CD4-positive, alpha-beta T cell treated with Interleukin-6 at 100 ng/mL for 8 hours (primary cell): ENCODE measurements around the gene GABPB1.

Experiments used
- DNase-seq: peaks from one replicate; pipeline ENCODE4 v3.0.0-alpha.2; 2020; ENCODE audit warnings: mixed read lengths, low spot score

Gene GABPB1

DNA sequence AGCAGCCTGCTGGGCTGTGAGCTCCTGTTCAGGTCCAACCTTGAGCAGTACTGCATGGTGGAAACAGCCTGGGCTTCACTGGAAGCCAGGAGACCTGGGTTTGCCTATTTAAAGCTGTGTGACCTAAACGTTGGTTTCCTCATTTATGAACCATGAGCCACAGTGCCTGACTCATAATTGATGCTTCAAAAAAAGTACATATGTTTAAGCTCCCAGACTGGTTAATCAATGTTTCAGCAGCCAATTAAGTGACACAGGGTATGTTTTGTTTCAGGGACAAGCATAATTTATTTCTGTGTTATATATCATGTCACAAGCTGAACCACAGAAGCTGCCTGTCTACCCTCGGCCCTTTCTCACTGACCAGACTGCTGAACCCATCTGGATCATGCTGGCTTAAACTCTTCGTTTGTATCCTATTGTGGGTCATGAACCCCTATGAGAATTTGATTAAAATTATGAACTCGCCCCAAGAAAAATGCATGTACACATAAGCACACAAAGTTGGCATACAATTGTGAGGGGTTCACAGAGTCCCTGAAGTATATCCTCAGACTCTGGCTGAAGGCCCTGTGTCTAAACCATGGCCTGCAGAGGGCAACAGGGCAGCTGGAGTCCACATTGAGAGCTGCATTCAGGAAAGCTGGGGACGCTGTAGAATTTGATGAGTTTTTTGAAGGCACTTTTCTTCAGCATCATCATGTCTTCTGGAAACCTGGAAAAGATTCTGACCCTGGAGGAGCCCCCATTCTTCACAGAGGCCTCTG is 113.1 kb downstream of the GABPB1 start:
- DNase-seq, result no peak

DNA sequence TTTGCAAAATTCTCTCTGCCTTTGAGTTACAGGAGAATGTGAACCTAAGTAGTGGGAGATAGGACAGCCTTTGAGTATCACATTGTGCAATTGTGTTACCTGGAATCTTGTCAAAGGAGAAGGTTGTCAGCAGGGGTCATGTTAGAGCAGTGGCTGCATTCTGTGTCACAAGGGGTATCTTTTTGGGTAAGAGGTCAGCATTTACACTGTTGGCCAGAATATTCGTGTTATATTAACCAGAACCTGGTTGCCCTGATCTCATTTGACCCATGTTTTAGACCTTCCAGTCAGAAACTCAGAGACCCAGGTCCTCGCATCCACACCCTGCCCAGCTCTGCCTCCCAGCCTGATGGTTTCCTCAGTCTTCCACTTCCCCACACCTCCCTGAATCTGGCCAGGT is 116.7 kb downstream of the GABPB1 start:
- no peak for DNase-seq

- DNase-seq, result no peak
Measured at GRCh38 chr15:50236433-50236832, 118.6 kb downstream of the GABPB1 start.

GRCh38 chr15:50235794-50236193 is 119.2 kb downstream of the GABPB1 start:
- DNase-seq, result no peak

GRCh38 chr15:50234764-50235163 is 120.2 kb downstream of the GABPB1 start:
- no peak for DNase-seq

DNA sequence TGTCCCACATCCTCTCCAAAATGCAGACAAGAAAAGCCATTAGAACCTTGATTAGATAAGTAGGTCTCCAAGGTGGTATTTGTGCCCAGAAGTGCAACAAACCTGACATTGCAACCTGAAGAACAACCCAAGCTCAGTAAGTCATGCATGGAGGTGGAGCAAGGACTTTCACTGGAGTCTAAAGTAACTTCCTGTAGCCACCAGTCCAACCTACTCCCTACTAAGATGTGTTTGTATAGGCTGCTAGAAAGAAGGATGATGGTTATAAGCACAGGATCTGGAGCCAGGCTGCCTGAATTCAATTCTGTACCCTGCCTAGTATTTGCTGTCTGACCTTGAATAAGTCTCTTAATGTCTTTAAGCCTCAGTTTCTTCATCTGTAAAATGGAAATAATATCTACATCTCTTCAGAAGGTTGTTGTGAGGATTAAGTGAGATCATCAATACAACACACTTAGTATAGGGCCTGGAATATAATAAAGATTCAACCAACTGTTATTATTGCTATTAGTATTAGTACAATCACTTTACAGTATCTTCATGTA is 121.7 kb downstream of the GABPB1 start:
- DNase-seq, result no peak

DNA sequence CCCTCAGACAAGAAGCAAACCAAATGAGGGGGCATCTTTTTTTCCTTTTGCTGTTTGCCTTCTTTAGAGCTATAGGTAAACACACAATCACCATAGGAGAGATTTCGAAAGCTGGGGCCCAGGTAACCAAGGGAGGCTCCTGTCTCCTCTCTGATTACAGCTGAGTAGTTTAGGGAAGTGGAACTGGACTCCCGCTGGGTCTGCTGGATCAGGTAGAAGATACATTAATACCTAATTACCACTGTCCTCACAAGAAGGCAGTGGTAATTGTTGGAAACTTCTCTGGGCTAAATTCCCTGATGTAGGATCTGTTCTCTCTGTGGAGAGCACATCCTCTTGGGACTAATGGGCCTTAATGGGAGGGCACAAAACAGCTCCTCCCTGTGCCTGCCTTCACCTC is 122.2 kb downstream of the GABPB1 start:
- no peak for DNase-seq

DNA sequence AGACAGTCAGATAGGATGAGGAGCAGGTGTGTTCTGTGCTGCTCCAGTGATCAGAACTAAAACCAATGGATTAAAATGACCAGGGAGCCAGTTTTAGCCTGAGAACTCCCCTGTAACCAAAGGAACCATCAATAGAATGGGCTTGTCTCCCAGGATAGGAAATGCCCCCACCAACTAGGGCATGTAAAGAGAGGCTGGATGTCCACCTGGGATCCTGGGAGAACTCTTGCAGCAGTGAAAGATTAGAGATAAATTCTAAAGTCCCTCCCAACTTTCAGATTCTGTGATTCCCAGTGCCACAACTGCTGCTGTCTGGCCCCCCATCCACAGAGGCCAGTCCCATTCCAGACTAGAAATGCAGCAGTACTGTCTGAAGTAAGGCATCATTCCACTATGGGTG is 123.2 kb downstream of the GABPB1 start:
- no peak for DNase-seq

- no peak for DNase-seq
Measured at GRCh38 chr15:50229336-50229735, 125.7 kb downstream of the GABPB1 start.

DNA sequence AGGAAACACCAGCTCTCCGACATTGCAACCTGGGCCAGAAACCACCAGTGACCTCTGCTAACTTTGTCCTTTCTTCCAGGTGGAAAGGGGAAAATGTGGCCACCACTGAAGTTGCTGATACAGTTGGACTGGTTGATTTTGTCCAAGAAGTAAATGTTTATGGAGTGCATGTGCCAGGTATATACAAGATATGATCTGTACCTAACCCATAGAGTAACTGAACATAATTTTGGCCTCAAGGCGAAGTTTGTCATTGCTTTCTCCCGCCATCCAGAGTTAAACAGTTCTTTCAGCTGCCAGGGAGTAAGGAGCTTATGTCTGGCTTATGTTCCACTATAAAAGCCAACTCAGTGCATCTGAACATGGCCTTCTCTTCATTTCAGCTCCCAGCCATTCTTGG is 126.1 kb downstream of the GABPB1 start:
- no peak for DNase-seq

- no peak for DNase-seq
Measured at GRCh38 chr15:50227076-50227475, 127.9 kb downstream of the GABPB1 start.

DNA sequence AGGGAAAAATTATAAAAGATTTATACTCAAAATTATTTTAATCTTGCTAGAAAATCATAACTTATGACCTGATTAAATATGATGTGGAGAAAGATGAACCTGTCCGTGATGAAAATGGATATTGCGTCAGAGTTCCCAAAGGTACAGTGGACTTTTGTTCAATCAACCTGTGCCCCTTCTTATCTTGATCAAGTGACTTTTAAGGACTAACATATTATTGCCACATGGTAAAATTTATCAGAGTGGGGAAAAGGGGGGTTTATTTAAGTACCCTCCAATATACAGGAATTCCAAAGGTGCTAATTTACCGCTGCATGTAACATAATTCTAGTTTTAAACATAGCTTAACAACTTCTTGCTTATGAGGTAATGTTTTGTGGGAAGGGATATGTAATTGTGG is 129.1 kb downstream of the GABPB1 start:
- no peak for DNase-seq
